Fibroblast of pulmonary artery (primary cell): ENCODE data around the gene SMG6.

ENCODE experiments used
- DNase-seq: peaks from one replicate; pipeline ENCODE4 v3.0.0-alpha.2; 2010; ENCODE audit warnings: low read depth
- H3K4me3 ChIP-seq: replicated peaks from 2 replicates; pipeline ENCODE4 v1.5.1; 2011; ENCODE audit warnings: low read depth, mild to moderate bottlenecking, control low read depth, low read length, moderate library complexity
- CTCF ChIP-seq: IDR thresholded peaks from 2 replicates; pipeline ENCODE4 v1.5.1; 2011; ENCODE audit warnings: mild to moderate bottlenecking, control low read depth, low read length, inconsistent platforms; ENCODE audit errors: missing control alignments

The SMG6 gene

GRCh38 chr17:2108170-2108569, 195.4 kb downstream of the SMG6 start:
- H3K4me3 ChIP-seq, result no peak overlapping the region
- no peak for DNase-seq
- TF ChIP-seq CTCF, result no peak

- DNase-seq, result no peak
- TF ChIP-seq CTCF, result no peak
These were observed 196.1 kb downstream of the SMG6 start for GRCh38 chr17:2107506-2107905.

DNA sequence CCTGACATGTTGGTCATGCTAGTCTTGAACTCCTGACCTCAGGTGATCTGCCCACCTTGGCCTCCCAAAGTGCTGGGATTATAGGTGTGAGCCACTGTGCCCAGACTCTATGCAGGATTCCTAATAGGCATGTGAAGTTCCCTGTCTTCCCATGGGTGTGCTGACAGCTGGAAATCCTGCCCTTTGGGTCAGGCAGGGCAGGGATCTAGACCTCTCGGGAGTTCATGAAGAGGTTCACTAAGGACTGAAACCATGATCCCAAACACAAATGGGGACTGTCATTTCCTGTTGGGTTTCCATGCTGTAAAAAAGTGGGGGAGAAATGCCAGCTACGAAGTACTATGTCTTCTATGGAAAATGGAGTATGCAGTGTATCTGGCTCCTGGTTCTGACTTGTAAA, 196.5 kb downstream of the SMG6 start:
- no peak for TF ChIP-seq CTCF
- H3K4me3 ChIP-seq, result no peak overlapping the region
- no peak for DNase-seq

More at GRCh38 chr17:2107506-2107905, 196.1 kb downstream of the SMG6 start:
- H3K4me3 ChIP-seq, result no peak overlapping the region

GRCh38 chr17:2106308-2106955, 197.2 kb downstream of the SMG6 start:
- no peak overlapping the region for H3K4me3 ChIP-seq
- peak; percentile 28 for DNase-seq
- TF ChIP-seq CTCF, result no peak

DNA sequence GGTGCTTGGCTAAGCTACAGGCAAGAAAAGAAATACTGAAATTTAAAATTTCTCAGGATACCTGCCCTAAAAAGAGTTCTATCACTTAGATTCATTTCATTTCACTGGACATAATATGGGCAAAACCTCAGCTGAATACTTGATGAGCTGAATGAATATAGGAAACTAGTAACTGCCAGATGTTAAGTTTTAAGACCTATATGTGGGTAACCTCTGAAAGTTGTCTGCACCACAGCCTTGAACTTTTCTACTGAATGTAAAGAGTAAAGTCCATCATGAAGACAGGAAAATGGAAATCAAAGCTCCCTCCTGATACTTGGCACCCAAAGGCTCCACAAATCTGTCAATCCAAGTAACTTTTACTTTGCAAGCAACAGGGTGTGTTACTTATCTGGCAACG, 197.9 kb downstream of the SMG6 start:
- H3K4me3 ChIP-seq, result no peak overlapping the region
- no peak for DNase-seq
- no peak for TF ChIP-seq CTCF

DNA sequence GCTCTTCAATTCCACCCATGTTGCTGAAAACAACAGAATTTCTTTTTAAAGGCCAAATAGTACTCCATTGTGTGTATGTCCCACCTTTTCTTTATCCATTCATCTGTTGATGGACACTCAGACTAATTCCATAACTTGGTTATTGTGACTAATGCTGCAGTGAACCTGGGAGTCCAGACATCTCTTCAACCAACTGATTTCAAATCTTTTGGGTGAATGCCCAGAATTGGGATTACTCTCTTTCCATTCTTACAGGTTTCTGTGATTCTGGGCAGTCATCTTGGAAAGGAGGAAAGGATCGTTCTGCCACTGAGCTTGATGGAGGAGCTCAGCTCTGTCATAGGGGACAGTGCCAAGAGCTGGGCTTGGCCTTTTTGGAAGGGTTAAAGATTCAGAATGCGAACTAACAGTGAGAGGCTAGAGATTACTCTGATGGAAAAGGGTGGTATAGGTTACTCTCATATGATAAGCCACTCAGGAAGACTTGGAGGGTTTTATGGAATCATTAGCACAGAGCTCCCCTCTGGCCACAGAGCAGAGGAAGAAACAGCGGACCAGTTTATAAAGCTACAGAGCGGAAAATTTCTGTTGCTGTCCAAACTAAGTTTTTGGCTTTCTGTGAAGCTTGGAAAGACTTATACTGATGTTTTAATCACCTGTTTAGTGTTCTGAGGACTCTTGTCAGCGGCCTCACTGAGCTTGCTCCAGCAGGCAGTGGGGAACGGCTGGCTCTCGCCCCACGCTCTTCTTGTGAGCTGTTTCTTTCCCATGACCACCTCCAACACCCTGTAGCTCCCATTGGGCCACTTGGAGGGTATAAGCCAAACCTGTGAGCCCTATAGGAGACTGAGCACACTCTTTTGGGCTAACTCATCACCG, 200.4 kb downstream of the SMG6 start:
- TF ChIP-seq CTCF, result no peak
- DNase-seq, result peak; percentile 80

More for the DNA sequence above, 200.4 kb downstream of the SMG6 start:
- H3K4me3 ChIP-seq, result no peak overlapping the region
